Umbilical cord (tissue), 2 donors: Measurements from ENCODE around the gene SRR. TPM values are rescaled to one million over a fixed set of nuclear protein-coding genes. Genes with fewer than 3 reads are reported as not detected.

Experiments
- DNase-seq: peaks from one replicate; pipeline ENCODE4 v3.0.0-alpha.2; 2015; ENCODE audit warnings: low spot score
- total RNA-seq: library from RNA; depleted of rRNA; stranded (reverse); fragments of >200 nt; gene quantifications from one replicate; pipeline ENCODE4 v1.2.3, GENCODE V29; 2014; ENCODE audit warnings: low replicate concordance; ENCODE audit not compliant: insufficient read depth

Gene SRR
- total RNA-seq, 1 donor from 2014 or later = 8.2 TPM

GRCh38 chr17:2371183-2372130 is 67.7 kb downstream of the SRR start:
- DNase-seq = no peak

- DNase-seq = no peak
These were observed 68.4 kb downstream of the SRR start for GRCh38 chr17:2372180-2372579.

GRCh38 chr17:2372681-2373080 is 68.9 kb downstream of the SRR start:
- DNase-seq = no peak

DNA sequence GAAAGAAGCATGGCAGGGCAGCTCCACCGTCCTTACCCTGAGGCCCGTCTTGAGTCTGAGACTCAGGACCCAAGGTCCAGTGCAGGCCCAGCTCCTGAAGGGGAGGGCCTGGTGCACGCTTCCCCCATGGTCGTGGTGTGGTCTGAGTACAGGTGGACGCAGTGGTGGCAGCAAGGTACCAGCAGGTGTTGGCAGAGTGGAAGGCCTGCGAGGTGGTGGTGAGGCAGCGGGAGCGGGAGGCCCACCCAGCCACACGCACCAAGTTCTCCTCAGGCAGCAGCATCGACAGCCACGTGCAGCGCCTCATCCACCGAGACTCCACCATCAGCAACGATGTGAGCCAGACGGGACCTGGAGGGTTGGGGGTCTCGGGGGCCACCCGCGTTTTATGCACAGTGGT is 69.4 kb downstream of the SRR start:
- no peak for DNase-seq

Other genes starting within 250 kb of the SRR start
- gene HIC1, start 248.8 kb upstream of the SRR start, total RNA-seq = 19.0 TPM
- gene SMG6, start 165 bp upstream of the SRR start, total RNA-seq = 29.1 TPM
- gene TSR1, start 32.5 kb downstream of the SRR start, total RNA-seq = 33.0 TPM
- gene SGSM2, start 33.6 kb downstream of the SRR start, total RNA-seq = 33.5 TPM
- 25.0 TPM for gene MNT, start 97.1 kb downstream of the SRR start, total RNA-seq
- 35.6 TPM for gene METTL16, start 207.9 kb downstream of the SRR start, total RNA-seq